ENCODE data around the gene IFRD2.

- TF ChIP-seq, protein P1, sequence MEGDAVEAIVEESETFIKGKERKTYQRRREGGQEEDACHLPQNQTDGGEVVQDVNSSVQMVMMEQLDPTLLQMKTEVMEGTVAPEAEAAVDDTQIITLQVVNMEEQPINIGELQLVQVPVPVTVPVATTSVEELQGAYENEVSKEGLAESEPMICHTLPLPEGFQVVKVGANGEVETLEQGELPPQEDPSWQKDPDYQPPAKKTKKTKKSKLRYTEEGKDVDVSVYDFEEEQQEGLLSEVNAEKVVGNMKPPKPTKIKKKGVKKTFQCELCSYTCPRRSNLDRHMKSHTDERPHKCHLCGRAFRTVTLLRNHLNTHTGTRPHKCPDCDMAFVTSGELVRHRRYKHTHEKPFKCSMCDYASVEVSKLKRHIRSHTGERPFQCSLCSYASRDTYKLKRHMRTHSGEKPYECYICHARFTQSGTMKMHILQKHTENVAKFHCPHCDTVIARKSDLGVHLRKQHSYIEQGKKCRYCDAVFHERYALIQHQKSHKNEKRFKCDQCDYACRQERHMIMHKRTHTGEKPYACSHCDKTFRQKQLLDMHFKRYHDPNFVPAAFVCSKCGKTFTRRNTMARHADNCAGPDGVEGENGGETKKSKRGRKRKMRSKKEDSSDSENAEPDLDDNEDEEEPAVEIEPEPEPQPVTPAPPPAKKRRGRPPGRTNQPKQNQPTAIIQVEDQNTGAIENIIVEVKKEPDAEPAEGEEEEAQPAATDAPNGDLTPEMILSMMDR (IDR thresholded peaks at IDR 0.05) = no peak
- TF ChIP-seq POLR2A (IDR thresholded peaks at IDR 0.05) = no peak
Measured at GRCh38 chr3:50249457-50249856, 42.8 kb downstream of the IFRD2 start.
